HG03045 (cell line): ENCODE results near the gene PLBD2.
"Not testable (repeated sequence)": the region's sequence is repeated elsewhere in the genome, so short reads cannot be mapped to it uniquely, and the experiment has no call there.

Experiments used
- ATAC-seq: cut with Tn5 transposase; IDR thresholded peaks from one replicate; pipeline ENCODE4 v1.9.1; 2021; ENCODE audit warnings: mild to moderate bottlenecking, moderate library complexity; ENCODE audit not compliant: unreplicated experiment

Gene PLBD2

GRCh38 chr12:113333877-113334785, 24.3 kb upstream of the PLBD2 start:
- peak; percentile 26 for ATAC-seq

GRCh38 chr12:113334786-113335539, 23.4 kb upstream of the PLBD2 start, which contains the start of gene SLC8B1:
SLC8B1 (minus strand) TSS chr12:113335109; CDS start chr12:113332878, 2,231 bp downstream.
- ATAC-seq = peak; percentile 93

- ATAC-seq = no peak
Observed at GRCh38 chr12:113339540-113339939, 18.8 kb upstream of the PLBD2 start.

GRCh38 chr12:113340061-113340460, 18.3 kb upstream of the PLBD2 start:
- ATAC-seq = no peak

- no peak for ATAC-seq
Observed at GRCh38 chr12:113341535-113341934, 16.9 kb upstream of the PLBD2 start.

GRCh38 chr12:113345318-113345717, 13.1 kb upstream of the PLBD2 start:
- ATAC-seq = no peak

GRCh38 chr12:113346353-113346752, 12.0 kb upstream of the PLBD2 start:
- ATAC-seq = no peak

- no peak for ATAC-seq
Observed at GRCh38 chr12:113347107-113347506, 11.3 kb upstream of the PLBD2 start.

- ATAC-seq = no peak
Observed at GRCh38 chr12:113347892-113348291, 10.5 kb upstream of the PLBD2 start.

- no peak for ATAC-seq
Observed at GRCh38 chr12:113348849-113349536, 9.4 kb upstream of the PLBD2 start.

GRCh38 chr12:113351089-113351488, 7.3 kb upstream of the PLBD2 start:
- no peak for ATAC-seq

GRCh38 chr12:113354192-113354591, 4.2 kb upstream of the PLBD2 start:
- ATAC-seq = not testable (repeated sequence)

GRCh38 chr12:113359133-113359938, 949 bp downstream of the PLBD2 start:
- no peak for ATAC-seq

GRCh38 chr12:113359939-113360748, 1.8 kb downstream of the PLBD2 start:
- ATAC-seq = no peak

GRCh38 chr12:113361574-113362370, 3.4 kb downstream of the PLBD2 start:
- ATAC-seq = no peak

GRCh38 chr12:113364698-113365097, 6.3 kb downstream of the PLBD2 start:
- ATAC-seq = no peak

GRCh38 chr12:113365639-113366395, 7.4 kb downstream of the PLBD2 start:
- no peak for ATAC-seq

- no peak for ATAC-seq
Observed at GRCh38 chr12:113366827-113367226, 8.4 kb downstream of the PLBD2 start.
